ENCODE data around the gene THSD4.

THSD4 gene

DNA sequence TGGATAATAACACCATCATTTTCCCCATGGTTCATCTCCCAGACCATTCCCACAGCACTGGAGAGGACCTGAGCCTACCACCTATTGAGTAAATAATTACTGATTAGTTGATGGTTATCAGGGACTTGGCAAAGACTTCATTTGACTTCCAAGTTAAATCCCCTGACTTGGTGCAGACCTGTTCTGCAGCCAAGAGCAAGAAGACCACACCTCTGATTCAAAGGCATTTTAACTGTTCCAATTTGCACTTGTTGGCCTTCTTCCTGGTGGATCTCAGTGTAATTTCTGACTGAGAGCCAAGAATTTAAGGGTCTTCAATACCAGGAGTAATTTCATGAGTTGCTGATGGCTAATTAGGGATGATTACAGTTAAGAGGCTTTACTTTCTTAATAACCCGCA lies 24.0 kb downstream of the THSD4 start:
- H3K27me3 ChIP-seq (ENCODE audit: control insufficient read depth in 1 of 2, insufficient read depth in 2 of 2, low read length in 2 of 2) = no peaks in the 10 kb centered on the region
- H3K9ac ChIP-seq (ENCODE audit: low read length) = no peak overlapping the region
- H3K4me1 ChIP-seq (ENCODE audit: insufficient read depth, low read length) = peaks cover 6% of the 10 kb centered on the region
- no peak overlapping the region for H3K27ac ChIP-seq (ENCODE audit: low read depth, low read length)
- no peaks in the 10 kb centered on the region for H3K9me3 ChIP-seq (ENCODE audit: low read length)
- H3K36me3 ChIP-seq (ENCODE audit: insufficient read depth, low read length) = no peaks in the 10 kb centered on the region
- no peak overlapping the region for H3K4me3 ChIP-seq (ENCODE audit: low read depth in 1 of 2, low read length in 2 of 2)

DNA sequence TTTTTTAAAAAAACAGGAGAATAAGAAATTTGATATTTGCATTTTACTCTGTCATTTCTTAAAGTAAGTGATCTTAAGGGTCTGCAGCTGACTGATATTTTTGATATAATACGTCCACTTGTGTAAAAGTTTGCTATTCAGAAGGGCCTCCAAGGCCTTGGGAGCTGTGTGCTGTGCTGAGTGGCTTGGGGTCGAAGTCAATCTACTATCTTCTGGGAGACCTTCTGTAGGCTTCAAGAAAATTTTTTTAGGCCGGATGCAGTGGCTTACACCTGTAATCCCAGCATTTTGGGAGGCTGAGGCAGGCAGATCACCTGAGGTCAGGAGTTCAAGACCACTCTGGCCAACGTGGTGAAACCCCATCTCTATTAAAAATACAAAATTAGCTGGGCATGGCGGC lies 26.3 kb downstream of the THSD4 start:
- no peak overlapping the region for H3K27ac ChIP-seq (ENCODE audit: low read depth, low read length)
- no peaks in the 10 kb centered on the region for H3K9me3 ChIP-seq (ENCODE audit: low read length)
- H3K4me3 ChIP-seq (ENCODE audit: low read depth in 1 of 2, low read length in 2 of 2) = no peak overlapping the region
- no peaks in the 10 kb centered on the region for H3K36me3 ChIP-seq (ENCODE audit: insufficient read depth, low read length)
- H3K4me1 ChIP-seq (ENCODE audit: insufficient read depth, low read length) = peaks cover 18% of the 10 kb centered on the region
- H3K27me3 ChIP-seq (ENCODE audit: control insufficient read depth in 1 of 2, insufficient read depth in 2 of 2, low read length in 2 of 2) = no peaks in the 10 kb centered on the region
- H3K9ac ChIP-seq (ENCODE audit: low read length) = no peak overlapping the region

DNA sequence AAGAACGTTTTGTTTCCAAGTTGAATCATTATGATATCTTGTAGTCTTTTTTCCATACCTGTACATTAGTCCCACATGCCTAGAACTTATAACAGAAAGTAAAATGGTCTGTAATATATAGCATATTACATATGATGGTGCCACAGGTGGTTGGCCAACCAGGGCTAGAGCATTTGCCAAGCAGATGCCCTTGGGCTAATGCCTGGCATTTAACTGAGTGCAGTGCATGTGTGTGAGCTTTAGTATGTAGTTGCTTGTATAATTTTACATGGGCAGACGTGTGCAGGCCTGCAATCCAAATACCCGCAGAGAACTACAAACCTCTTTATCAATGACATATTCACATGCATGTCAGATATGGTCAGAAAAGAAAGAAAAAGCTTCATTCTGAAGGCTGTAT lies 27.5 kb downstream of the THSD4 start:
- H3K9ac ChIP-seq (ENCODE audit: low read length) = no peak overlapping the region
- peaks cover 29% of the 10 kb centered on the region for H3K4me1 ChIP-seq (ENCODE audit: insufficient read depth, low read length)
- no peaks in the 10 kb centered on the region for H3K9me3 ChIP-seq (ENCODE audit: low read length)
- no peaks in the 10 kb centered on the region for H3K36me3 ChIP-seq (ENCODE audit: insufficient read depth, low read length)
- H3K27ac ChIP-seq (ENCODE audit: low read depth, low read length) = no peak overlapping the region
- H3K27me3 ChIP-seq (ENCODE audit: control insufficient read depth in 1 of 2, insufficient read depth in 2 of 2, low read length in 2 of 2) = no peaks in the 10 kb centered on the region
- H3K4me3 ChIP-seq (ENCODE audit: low read depth in 1 of 2, low read length in 2 of 2) = no peak overlapping the region

DNA sequence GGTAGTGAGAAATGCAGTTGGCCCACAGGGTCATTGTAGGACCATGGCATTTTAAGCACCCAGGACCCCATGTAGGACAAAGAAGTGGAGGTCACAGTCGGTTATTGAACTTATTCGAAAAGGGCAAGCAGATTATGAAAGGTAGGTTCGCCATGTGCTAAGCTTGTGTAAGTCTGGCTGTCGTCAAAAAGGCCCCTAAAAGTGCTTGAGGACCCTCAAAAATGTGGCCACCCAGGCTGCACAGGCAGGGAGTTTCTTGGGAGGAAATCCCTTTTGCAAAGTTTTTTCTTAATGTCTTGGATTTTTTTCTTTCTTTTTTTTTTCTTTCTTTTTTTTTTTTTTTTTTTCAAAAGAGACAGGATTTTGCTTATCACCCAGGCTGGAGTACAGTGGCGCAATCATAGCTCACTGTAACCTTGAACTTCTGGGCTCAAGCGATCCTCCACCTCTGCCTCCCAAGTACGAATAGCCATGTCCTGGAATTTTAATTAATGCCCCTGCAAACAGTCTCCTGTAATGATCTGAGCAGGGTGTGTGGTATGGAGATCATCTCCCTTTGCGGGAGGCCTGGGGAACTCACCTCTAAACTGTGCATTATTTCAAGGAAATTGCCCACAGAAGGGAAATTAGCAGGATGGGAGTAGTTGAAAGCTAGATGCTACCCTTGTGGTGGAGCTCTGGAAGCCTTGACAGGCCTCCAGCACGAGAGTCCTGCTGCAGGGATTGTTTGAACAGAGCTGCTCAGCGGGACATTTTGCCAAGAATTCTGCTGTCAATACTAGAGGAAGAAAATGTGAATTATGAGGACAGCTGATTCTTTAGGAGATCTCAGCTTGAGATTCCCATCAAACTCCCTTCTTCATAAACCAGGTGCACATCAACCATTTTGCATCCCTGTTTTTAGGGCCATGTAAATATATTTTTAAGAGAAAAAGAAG lies 28.4 kb downstream of the THSD4 start:
- H3K36me3 ChIP-seq (ENCODE audit: insufficient read depth, low read length) = no peaks in the 10 kb centered on the region
- H3K4me3 ChIP-seq (ENCODE audit: low read depth in 1 of 2, low read length in 2 of 2) = no peak overlapping the region
- H3K27ac ChIP-seq (ENCODE audit: low read depth, low read length) = no peak overlapping the region

DNA sequence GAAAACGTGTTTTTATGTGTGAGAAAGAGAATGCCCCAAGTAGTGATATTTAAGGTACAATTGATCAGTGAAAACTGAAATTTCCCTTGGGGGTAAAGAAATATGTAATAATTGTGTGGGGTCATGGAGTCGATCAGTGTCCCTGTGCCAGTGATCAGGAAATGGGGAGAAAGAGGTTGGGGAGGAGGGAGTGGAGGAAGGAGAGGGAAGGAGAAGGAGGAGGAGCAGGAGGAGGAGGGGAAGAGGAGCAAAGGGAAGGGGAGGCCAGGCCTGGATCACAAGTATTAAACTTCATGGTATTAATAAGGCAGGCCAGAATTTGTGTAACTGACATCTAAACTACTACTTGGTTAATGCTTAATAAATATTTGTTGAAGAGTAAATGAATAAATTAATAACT lies 30.4 kb downstream of the THSD4 start:
- Histone ChIP-seq H3K36me3 (ENCODE audit: insufficient read depth, low read length) (no peaks in the 10 kb centered on the region), H3K9ac (ENCODE audit: low read length) (no peak overlapping the region), H3K4me3 (ENCODE audit: low read depth in 1 of 2, low read length in 2 of 2) (no peak overlapping the region), H3K27me3 (ENCODE audit: control insufficient read depth in 1 of 2, insufficient read depth in 2 of 2, low read length in 2 of 2) (no peaks in the 10 kb centered on the region), H3K9me3 (ENCODE audit: low read length) (no peaks in the 10 kb centered on the region), H3K27ac (ENCODE audit: low read depth, low read length) (no peak overlapping the region), H3K4me1 (ENCODE audit: insufficient read depth, low read length) (peaks cover 54% of the 10 kb centered on the region)

More for the DNA sequence above, 28.4 kb downstream of the THSD4 start:
- Histone ChIP-seq H3K9ac (ENCODE audit: low read length) (no peak overlapping the region), H3K4me1 (ENCODE audit: insufficient read depth, low read length) (peaks cover 35% of the 10 kb centered on the region), H3K27me3 (ENCODE audit: control insufficient read depth in 1 of 2, insufficient read depth in 2 of 2, low read length in 2 of 2) (no peaks in the 10 kb centered on the region), H3K9me3 (ENCODE audit: low read length) (no peaks in the 10 kb centered on the region)

DNA sequence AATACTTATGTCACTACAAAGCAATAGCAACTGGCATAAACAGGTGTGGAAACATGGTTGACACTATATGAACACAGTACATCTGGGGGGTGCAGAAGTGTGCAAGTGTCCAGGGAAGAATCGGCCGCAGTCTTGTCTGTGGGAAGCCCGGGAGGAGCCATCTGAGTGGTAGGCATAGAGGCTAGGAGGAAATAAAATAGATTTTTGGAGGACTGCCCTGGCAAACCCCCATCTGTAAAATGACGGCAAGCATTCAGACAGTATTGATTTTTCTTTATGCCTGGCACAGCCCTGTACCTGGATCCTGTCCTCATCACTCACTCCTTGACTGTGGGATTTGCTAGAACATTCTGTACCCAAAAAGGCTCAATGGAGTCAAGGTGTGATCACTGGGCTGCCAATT lies 31.3 kb downstream of the THSD4 start:
- Histone ChIP-seq H3K36me3 (ENCODE audit: insufficient read depth, low read length) (no peaks in the 10 kb centered on the region), H3K9ac (ENCODE audit: low read length) (no peak overlapping the region), H3K4me1 (ENCODE audit: insufficient read depth, low read length) (peaks cover 63% of the 10 kb centered on the region), H3K27ac (ENCODE audit: low read depth, low read length) (no peak overlapping the region), H3K27me3 (ENCODE audit: control insufficient read depth in 1 of 2, insufficient read depth in 2 of 2, low read length in 2 of 2) (no peaks in the 10 kb centered on the region), H3K4me3 (ENCODE audit: low read depth in 1 of 2, low read length in 2 of 2) (no peak overlapping the region), H3K9me3 (ENCODE audit: low read length) (no peaks in the 10 kb centered on the region)

DNA sequence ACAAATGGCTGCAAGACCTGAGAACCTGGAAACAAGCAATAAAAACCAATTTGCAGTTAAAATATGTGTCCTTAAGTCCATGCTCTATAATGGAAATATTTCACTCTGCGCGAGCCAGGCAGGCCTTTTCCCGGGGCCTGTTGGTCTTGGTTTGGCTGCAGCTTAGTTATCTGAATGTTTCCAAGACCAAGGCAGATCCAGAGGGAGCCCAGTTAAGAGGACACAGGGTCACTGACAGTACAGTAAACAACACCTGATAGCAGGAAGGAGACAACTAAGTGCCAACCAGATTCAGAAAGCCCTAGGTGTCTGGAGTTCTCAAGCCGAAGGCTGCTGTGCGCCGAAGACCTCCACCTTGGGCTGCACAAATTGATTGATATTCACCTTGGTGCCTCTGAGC lies 32.8 kb downstream of the THSD4 start:
- peaks cover 70% of the 10 kb centered on the region for H3K4me1 ChIP-seq (ENCODE audit: insufficient read depth, low read length)

DNA sequence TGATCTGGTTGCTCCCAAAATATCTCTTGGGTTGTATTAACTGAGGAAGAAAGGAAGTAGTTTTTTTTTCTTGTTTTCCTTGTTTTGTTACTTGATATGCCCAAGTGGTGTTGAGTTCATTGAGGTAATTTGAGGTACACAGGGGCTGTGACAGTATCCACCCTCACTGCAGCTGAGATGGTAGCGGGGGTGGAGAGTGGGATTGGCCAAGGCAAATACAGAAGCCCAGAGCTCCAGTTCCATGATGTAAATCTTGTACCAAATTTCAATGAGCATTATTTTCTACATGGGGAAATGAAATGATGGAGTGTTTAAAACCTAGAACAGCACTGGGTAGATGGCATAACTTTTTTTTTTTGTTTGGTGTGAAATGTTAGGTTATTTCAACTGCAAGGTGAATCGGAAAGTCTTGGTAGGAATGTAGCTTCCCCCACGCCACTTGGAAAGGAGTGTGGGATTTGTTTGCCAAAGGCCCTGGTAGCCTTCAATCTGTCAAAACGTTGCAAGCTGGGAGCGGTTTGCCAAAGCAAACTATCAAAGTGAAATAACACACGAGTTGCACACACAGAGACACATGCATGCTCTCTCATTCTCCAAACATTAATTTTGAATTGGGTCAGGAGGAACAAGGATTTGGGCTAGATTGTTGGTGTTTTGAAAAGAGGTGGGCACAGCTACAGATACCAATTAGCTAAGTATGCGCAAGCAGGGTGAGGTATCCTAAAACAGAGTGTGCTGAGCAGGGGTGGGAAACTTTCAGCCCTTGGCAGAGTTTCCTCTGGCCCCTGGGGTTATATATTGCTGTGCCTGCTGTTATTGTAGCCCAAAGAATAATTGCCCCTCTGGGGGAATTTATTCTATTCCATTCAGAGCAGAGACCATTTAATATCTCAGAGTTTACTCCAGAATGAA lies 34.6 kb downstream of the THSD4 start:
- no peak overlapping the region for H3K9ac ChIP-seq (ENCODE audit: low read length)
- H3K4me1 ChIP-seq (ENCODE audit: insufficient read depth, low read length) = peaks cover 61% of the 10 kb centered on the region
- no peaks in the 10 kb centered on the region for H3K36me3 ChIP-seq (ENCODE audit: insufficient read depth, low read length)
- no peaks in the 10 kb centered on the region for H3K9me3 ChIP-seq (ENCODE audit: low read length)
- no peak overlapping the region for H3K27ac ChIP-seq (ENCODE audit: low read depth, low read length)
- no peak overlapping the region for H3K4me3 ChIP-seq (ENCODE audit: low read depth in 1 of 2, low read length in 2 of 2)
- H3K27me3 ChIP-seq (ENCODE audit: control insufficient read depth in 1 of 2, insufficient read depth in 2 of 2, low read length in 2 of 2) = no peaks in the 10 kb centered on the region

More for the DNA sequence above, 32.8 kb downstream of the THSD4 start:
- Histone ChIP-seq H3K9me3 (ENCODE audit: low read length) (no peaks in the 10 kb centered on the region), H3K9ac (ENCODE audit: low read length) (no peak overlapping the region), H3K27ac (ENCODE audit: low read depth, low read length) (no peak overlapping the region), H3K27me3 (ENCODE audit: control insufficient read depth in 1 of 2, insufficient read depth in 2 of 2, low read length in 2 of 2) (no peaks in the 10 kb centered on the region), H3K4me3 (ENCODE audit: low read depth in 1 of 2, low read length in 2 of 2) (no peak overlapping the region), H3K36me3 (ENCODE audit: insufficient read depth, low read length) (no peaks in the 10 kb centered on the region)

DNA sequence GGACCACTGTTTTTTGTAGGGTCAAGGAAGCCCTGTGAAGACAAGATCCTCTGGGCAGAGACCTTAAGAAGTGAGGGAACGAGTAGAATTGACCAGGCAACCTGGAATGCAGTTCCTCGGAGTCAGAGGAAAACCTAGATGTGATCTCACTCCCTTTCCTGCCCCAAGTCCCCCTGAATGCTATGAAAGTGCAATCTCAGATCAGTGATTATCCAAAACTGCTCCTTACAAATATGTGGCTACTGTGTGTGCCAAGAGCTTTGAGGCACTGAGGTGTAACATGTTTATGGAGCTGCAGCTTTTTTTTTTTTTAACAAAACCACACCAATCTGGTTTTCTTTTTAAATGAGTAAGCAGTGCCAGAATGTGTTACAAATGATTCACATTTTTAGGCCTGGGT lies 35.8 kb downstream of the THSD4 start:
- Histone ChIP-seq H3K9ac (ENCODE audit: low read length) (no peak overlapping the region), H3K9me3 (ENCODE audit: low read length) (no peaks in the 10 kb centered on the region), H3K27ac (ENCODE audit: low read depth, low read length) (no peak overlapping the region), H3K27me3 (ENCODE audit: control insufficient read depth in 1 of 2, insufficient read depth in 2 of 2, low read length in 2 of 2) (no peaks in the 10 kb centered on the region), H3K36me3 (ENCODE audit: insufficient read depth, low read length) (no peaks in the 10 kb centered on the region), H3K4me3 (ENCODE audit: low read depth in 1 of 2, low read length in 2 of 2) (no peak overlapping the region), H3K4me1 (ENCODE audit: insufficient read depth, low read length) (peaks cover 54% of the 10 kb centered on the region)

DNA sequence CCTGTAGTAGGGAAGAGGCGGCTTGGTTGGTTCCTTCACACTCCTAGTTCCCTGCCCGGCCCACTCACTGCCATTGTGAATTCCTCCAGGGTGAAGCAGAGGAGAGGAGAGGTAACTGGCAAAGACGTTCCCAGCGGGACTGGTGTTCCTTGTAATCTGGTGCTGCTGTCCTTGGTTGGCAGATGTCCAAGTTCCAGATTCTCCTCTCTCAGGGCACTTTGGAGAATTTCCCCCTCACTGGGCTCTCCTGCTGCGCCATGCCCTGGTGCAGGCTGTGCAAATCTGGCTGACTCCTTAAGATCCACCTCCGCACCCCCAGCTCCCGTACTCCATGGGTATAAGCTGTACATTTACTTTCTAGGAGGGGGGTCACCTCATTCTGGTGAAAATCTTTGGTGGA lies 37.3 kb downstream of the THSD4 start:
- no peaks in the 10 kb centered on the region for H3K27me3 ChIP-seq (ENCODE audit: control insufficient read depth in 1 of 2, insufficient read depth in 2 of 2, low read length in 2 of 2)
- no peak overlapping the region for H3K4me3 ChIP-seq (ENCODE audit: low read depth in 1 of 2, low read length in 2 of 2)
- H3K36me3 ChIP-seq (ENCODE audit: insufficient read depth, low read length) = no peaks in the 10 kb centered on the region
- no peak overlapping the region for H3K27ac ChIP-seq (ENCODE audit: low read depth, low read length)
- H3K9ac ChIP-seq (ENCODE audit: low read length) = no peak overlapping the region
- no peaks in the 10 kb centered on the region for H3K9me3 ChIP-seq (ENCODE audit: low read length)
- H3K4me1 ChIP-seq (ENCODE audit: insufficient read depth, low read length) = peaks cover 44% of the 10 kb centered on the region

DNA sequence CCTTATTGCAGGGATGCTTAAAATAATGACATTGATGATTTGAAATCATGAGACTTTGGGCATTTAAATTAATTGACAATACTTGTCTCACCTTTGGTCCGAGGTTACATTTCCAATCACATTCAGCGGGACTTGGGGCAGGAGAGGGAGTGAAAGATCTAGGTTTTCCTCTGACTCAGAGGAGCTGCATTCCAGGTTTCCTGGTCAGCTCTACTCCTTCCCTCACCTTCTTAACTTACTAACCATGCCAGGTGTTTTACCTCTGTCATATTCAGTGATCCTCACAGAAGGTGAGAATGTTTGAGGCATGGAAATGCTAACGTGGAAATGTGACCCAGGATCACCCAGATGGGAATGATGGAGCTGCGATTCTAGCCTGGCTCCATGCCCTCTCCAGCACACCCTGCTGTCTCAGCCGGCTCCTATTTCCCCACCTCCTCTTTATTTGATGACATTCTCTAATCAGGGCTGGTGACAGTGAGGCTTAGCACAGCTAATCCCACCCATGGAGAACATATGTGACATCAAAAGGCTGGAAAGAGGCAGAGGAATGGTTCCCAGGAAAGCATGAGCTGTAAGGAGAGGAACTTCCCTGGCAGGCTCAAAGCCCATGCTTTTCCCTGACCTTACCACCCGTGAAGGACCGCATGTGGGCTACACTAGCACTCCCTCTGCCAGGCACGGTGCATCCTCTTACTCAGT lies 38.7 kb downstream of the THSD4 start:
- no peak overlapping the region for H3K4me3 ChIP-seq (ENCODE audit: low read depth in 1 of 2, low read length in 2 of 2)
- H3K36me3 ChIP-seq (ENCODE audit: insufficient read depth, low read length) = no peaks in the 10 kb centered on the region
- H3K9ac ChIP-seq (ENCODE audit: low read length) = no peak overlapping the region
- H3K4me1 ChIP-seq (ENCODE audit: insufficient read depth, low read length) = peaks cover 33% of the 10 kb centered on the region
- H3K27ac ChIP-seq (ENCODE audit: low read depth, low read length) = no peak overlapping the region
- no peaks in the 10 kb centered on the region for H3K27me3 ChIP-seq (ENCODE audit: control insufficient read depth in 1 of 2, insufficient read depth in 2 of 2, low read length in 2 of 2)
- no peaks in the 10 kb centered on the region for H3K9me3 ChIP-seq (ENCODE audit: low read length)

Measured in muscle layer of colon (tissue), 2 donors.